ENCODE data around the gene AVL9. TPM values are rescaled to one million over a fixed set of nuclear protein-coding genes. Genes with fewer than 3 reads are reported as not detected.

AVL9 gene
- total and polyA plus RNA-seq, 9 of the 15 experiments (the other 6 are each of a cell fraction or from before 2014, with no cell fraction given) = 6.4 to 66.2 (median 30.1) TPM

GRCh38 chr7:32537760-32538159, 42.5 kb downstream of the AVL9 start:
- Histone ChIP-seq H3K4me2 (ENCODE audit: insufficient read depth, low read length) (no peak overlapping the region), H3K9ac (ENCODE audit: insufficient read depth in 1 of 2, low read depth in 2 of 2, low read length in 2 of 2) (no peak overlapping the region), H3K9me1 (ENCODE audit: control insufficient read depth, insufficient read depth, low read length) (no peaks in the 10 kb centered on the region), H3K36me3 (ENCODE audit: control insufficient read depth, insufficient read depth, low read length) (peaks cover 2% of the 10 kb centered on the region; the same call in 1 of the 3 replicates), H3K4me1 (replicated peaks in 1 of 2; ENCODE audit: control insufficient read depth in 2 of 2, insufficient read depth in 2 of 2, low read length in 2 of 2) (peaks cover 0 to 6% of the 10 kb centered on the region in 2 experiments; a peak in 2 of 5 replicates), H3K79me2 (ENCODE audit: control insufficient read depth, insufficient read depth, low read length) (peaks cover 57% of the 10 kb centered on the region), H3K27me3 (ENCODE audit: control insufficient read depth in 2 of 2, insufficient read depth in 2 of 2, low read length in 2 of 2) (no peaks in the 10 kb centered on the region), H3K27ac (ENCODE audit: extremely low read depth, low read depth, low read length) (no peak overlapping the region), H3K9me3 (replicated peaks; ENCODE audit: control insufficient read depth, insufficient read depth, low read depth, low read length) (no peaks in the 10 kb centered on the region), H2AFZ (ENCODE audit: low read depth, low read length) (no peak overlapping the region), H3K4me3 (no peak overlapping the region), H4K20me1 (replicated peaks; ENCODE audit: control insufficient read depth, insufficient read depth, low read length) (no peaks in the 10 kb centered on the region)
- ChIA-PET CTCF (ENCODE audit: low intra/inter-chr PET ratio) (no interaction called here), POLR2A (no interaction called here)
- BruUV-seq (replicated peaks) = no TSS peak
- DNase-seq (ENCODE audit: extremely low read depth in 1 of 4, low spot score in 3 of 4) = no peak
- FAIRE-seq = no peak
- no peak for ATAC-seq
- TF ChIP-seq RUNX1 (IDR thresholded peaks at IDR 0.05; ENCODE audit: low read depth) = no peak
- no peak for TF ChIP-seq EZH2 (IDR thresholded peaks at IDR 0.05; ENCODE audit: borderline replicate concordance, low read depth, low read length)
- no peak for TF ChIP-seq TFAP4 (CRISPR knock-in tag; IDR thresholded peaks at IDR 0.05; ENCODE audit: borderline replicate concordance)
- TF ChIP-seq SNAPC5 (CRISPR knock-in tag; IDR thresholded peaks at IDR 0.05) = no peak
- no peak for TF ChIP-seq ZNF121 (CRISPR knock-in tag; conservative IDR thresholded peaks at IDR 0.05)
- TF ChIP-seq ZHX1 (conservative IDR thresholded peaks at IDR 0.05; ENCODE audit: low read length) = no peak
- no peak for TF ChIP-seq NFE2 (IDR thresholded peaks at IDR 0.05; ENCODE audit: low read depth)
- no peak for TF ChIP-seq ZNF347 (CRISPR knock-in tag; IDR thresholded peaks at IDR 0.05; ENCODE audit: low read depth)
- no peak for TF ChIP-seq ZNF197 (CRISPR knock-in tag; IDR thresholded peaks at IDR 0.05; ENCODE audit: low read depth)
- no peak for TF ChIP-seq THRAP3 (IDR thresholded peaks at IDR 0.05; ENCODE audit: borderline replicate concordance)
- TF ChIP-seq ZNF175 (CRISPR knock-in tag; IDR thresholded peaks at IDR 0.05; ENCODE audit: low read depth) = no peak
- TF ChIP-seq FOXK1 (CRISPR knock-in tag; IDR thresholded peaks at IDR 0.05; ENCODE audit: borderline replicate concordance) = no peak
- no peak for TF ChIP-seq ESRRB (CRISPR knock-in tag; IDR thresholded peaks at IDR 0.05; ENCODE audit: borderline replicate concordance)
- in situ Hi-C loops (cut with MboI) (no loop called here), intact Hi-C loops (cut with micrococcal nuclease) (no loop called here)
- 93% methylated on average over 4 of the region's 4 CpGs for WGBS (ENCODE audit: insufficient coverage, low coverage, missing lambda C conversion rate)

Data from K562 (cell line).